CD4-positive, alpha-beta T cell treated with Interleukin-1 beta for 1 hour (primary cell): ENCODE data around the gene MRPL33.

Experiments used
- DNase-seq, 2 donors: peaks; one replicate each; pipeline ENCODE4 v3.0.0-alpha.2; 2020 to 2022

MRPL33 gene

GRCh38 chr2:27779417-27780055 is 8.0 kb downstream of the MRPL33 start:
- DNase-seq: no peak

- no peak for DNase-seq
Observed at GRCh38 chr2:27781496-27781895, 10.0 kb downstream of the MRPL33 start.

- no peak for DNase-seq
Observed at GRCh38 chr2:27782701-27783100, 11.2 kb downstream of the MRPL33 start.

GRCh38 chr2:27790796-27791195 is 19.3 kb downstream of the MRPL33 start:
- DNase-seq: no peak

- DNase-seq: no peak
Observed at GRCh38 chr2:27792759-27793158, 21.2 kb downstream of the MRPL33 start.

GRCh38 chr2:27795093-27795834 is 23.7 kb downstream of the MRPL33 start:
- no peak for DNase-seq

- DNase-seq: no peak
Observed at GRCh38 chr2:27795868-27796277, 24.4 kb downstream of the MRPL33 start.

GRCh38 chr2:27796791-27797765 is 25.6 kb downstream of the MRPL33 start:
- DNase-seq: no peak

- no peak for DNase-seq
Observed at GRCh38 chr2:27797841-27798240, 26.3 kb downstream of the MRPL33 start.

GRCh38 chr2:27798486-27798885 is 27.0 kb downstream of the MRPL33 start:
- DNase-seq: no peak

- no peak for DNase-seq
Observed at GRCh38 chr2:27798948-27799645, 27.6 kb downstream of the MRPL33 start.

- DNase-seq: no peak
Observed at GRCh38 chr2:27799646-27800010, 28.1 kb downstream of the MRPL33 start.

GRCh38 chr2:27800856-27801255 is 29.3 kb downstream of the MRPL33 start:
- DNase-seq: no peak

- no peak for DNase-seq
Observed at GRCh38 chr2:27802547-27802946, 31.0 kb downstream of the MRPL33 start.

GRCh38 chr2:27803046-27803445 is 31.5 kb downstream of the MRPL33 start:
- no peak for DNase-seq

GRCh38 chr2:27804146-27804545 is 32.6 kb downstream of the MRPL33 start:
- no peak for DNase-seq

GRCh38 chr2:27805180-27805579 is 33.7 kb downstream of the MRPL33 start:
- DNase-seq: no peak

- DNase-seq: no peak
Observed at GRCh38 chr2:27806311-27807059, 35.0 kb downstream of the MRPL33 start.

- peak in 1 of 2 donors; percentile 3 for DNase-seq
Observed at GRCh38 chr2:27807476-27807875, 36.0 kb downstream of the MRPL33 start.

GRCh38 chr2:27808418-27808817 is 36.9 kb downstream of the MRPL33 start:
- no peak for DNase-seq

- DNase-seq: no peak
Observed at GRCh38 chr2:27808984-27809383, 37.5 kb downstream of the MRPL33 start.

GRCh38 chr2:27809761-27810241 is 38.3 kb downstream of the MRPL33 start:
- DNase-seq: peak in 1 of 2 donors; percentile 12
